Smooth muscle cell (in vitro differentiated cells): ENCODE results near the gene PPAN. TPM values are rescaled to one million over a fixed set of nuclear protein-coding genes. Genes with fewer than 3 reads are reported as not detected.

ENCODE experiments used
- DNase-seq: peaks from one replicate; lab custom pipeline; 2025; ENCODE audit not compliant: unreplicated experiment; lab: John Stamatoyannopoulos, UW
- H2AFZ ChIP-seq: fragments of 200-600 bp; sonication (generic); 2 replicates; pipeline ENCODE4 v1.6.0; 2016; ENCODE audit warnings: antibody characterized with exemption, low read depth, mild to moderate bottlenecking
- H3F3A ChIP-seq: fragments of 200-600 bp; sonication (generic); 2 replicates; pipeline ENCODE4 v1.6.0; 2017; ENCODE audit warnings: antibody characterized with exemption, low read depth
- H3K27ac ChIP-seq: fragments of 200-600 bp; sonication (generic); 2 replicates; pipeline ENCODE4 v1.5.1; 2016; ENCODE audit warnings: low read depth, mild to moderate bottlenecking
- H3K27me3 ChIP-seq: fragments of 200-600 bp; sonication (generic); 2 replicates; pipeline ENCODE4 v1.6.1; 2016; ENCODE audit warnings: low read depth, mild to moderate bottlenecking
- H3K36me3 ChIP-seq: fragments of 200-600 bp; sonication (generic); 2 replicates; pipeline ENCODE4 v1.5.1; 2016; ENCODE audit warnings: low read depth
- H3K4me1 ChIP-seq: fragments of 200-600 bp; sonication (generic); 2 replicates; pipeline ENCODE4 v1.5.1; 2016; ENCODE audit warnings: low read depth
- H3K4me2 ChIP-seq: fragments of 200-600 bp; sonication (generic); 2 replicates; pipeline ENCODE4 v1.6.0; 2016; ENCODE audit warnings: mild to moderate bottlenecking
- H3K4me3 ChIP-seq: fragments of 200-600 bp; sonication (generic); 2 replicates; pipeline ENCODE4 v1.5.1; 2016; ENCODE audit warnings: mild to moderate bottlenecking
- H3K79me2 ChIP-seq: fragments of 200-600 bp; sonication (generic); 2 replicates; pipeline ENCODE4 v1.6.0; 2016; ENCODE audit warnings: low read depth, mild to moderate bottlenecking
- H3K9ac ChIP-seq: fragments of 200-600 bp; sonication (generic); 2 replicates; pipeline ENCODE4 v1.6.0; 2016; ENCODE audit warnings: low read depth
- H3K9me3 ChIP-seq: fragments of 200-600 bp; sonication (generic); replicated peaks from 2 replicates; pipeline ENCODE4 v1.5.1; 2016; ENCODE audit warnings: low read depth
- H4K20me1 ChIP-seq: fragments of 200-600 bp; sonication (generic); 2 replicates; pipeline ENCODE4 v1.6.0; 2016; ENCODE audit warnings: low read depth
- CTCF ChIP-seq: fragments of 200-600 bp; sonication (generic); IDR thresholded peaks from 2 replicates; pipeline ENCODE4 v1.5.1; 2017; ENCODE audit warnings: borderline replicate concordance, mild to moderate bottlenecking, antibody characterized with exemption; ENCODE audit not compliant: insufficient read depth, poor library complexity, severe bottlenecking
- WGBS: methylation state at CpG from one replicate; pipeline ENCODE4 v1.1.7; 2016; ENCODE audit warnings: low lambda C conversion rate; 5-methylcytosine and 5-hydroxymethylcytosine counted together
- polyA plus RNA-seq: library from polyadenylated mRNA; unstranded; fragments of >200 nt; fragmentation: Nextera tagmentation; extraction: Ambion mirVana; gene quantifications from 2 replicates; pipeline ENCODE4 v1.2.1, GENCODE V29; 2016
- total RNA-seq: library from RNA; depleted of rRNA; stranded (reverse); fragments of >200 nt; gene quantifications from 2 replicates; pipeline ENCODE4 v1.2.3, GENCODE V29; 2014

Gene PPAN
- total and polyA plus RNA-seq, 2 experiments from 2014 or later: 11.1 to 22.6 TPM

- no peak for DNase-seq
- no peaks in the 10 kb centered on the region for H3K4me1 ChIP-seq
- no peaks in the 10 kb centered on the region for H3K27me3 ChIP-seq
- 89% methylated on average over 9 of the region's 9 CpGs for WGBS
- no peak overlapping the region for H3K9ac ChIP-seq
- no peaks in the 10 kb centered on the region for H3K36me3 ChIP-seq
- H4K20me1 ChIP-seq: no peaks in the 10 kb centered on the region
- no peak overlapping the region for H3K27ac ChIP-seq
- no peak overlapping the region for H3K4me3 ChIP-seq
- H2AFZ ChIP-seq: no peak overlapping the region
- no peaks in the 10 kb centered on the region for H3K9me3 ChIP-seq
- TF ChIP-seq CTCF: no peak
- H3F3A ChIP-seq: peaks cover 9% of the 10 kb centered on the region
- no peak overlapping the region for H3K4me2 ChIP-seq
- H3K79me2 ChIP-seq: no peaks in the 10 kb centered on the region
Observed at GRCh38 chr19:10092648-10093294, 13.4 kb upstream of the PPAN start.

- Histone ChIP-seq H3K27me3 (no peaks in the 10 kb centered on the region), H3K27ac (no peak overlapping the region), H3K4me1 (no peaks in the 10 kb centered on the region), H3K4me3 (no peak overlapping the region), H2AFZ (no peak overlapping the region), H3K79me2 (no peaks in the 10 kb centered on the region), H3K9ac (no peak overlapping the region), H4K20me1 (no peaks in the 10 kb centered on the region), H3K4me2 (no peak overlapping the region), H3K36me3 (no peaks in the 10 kb centered on the region), H3K9me3 (no peaks in the 10 kb centered on the region), H3F3A (peaks cover 9% of the 10 kb centered on the region)
- DNase-seq: no peak
- TF ChIP-seq CTCF: no peak
- 89% methylated on average over 22 of the region's 22 CpGs for WGBS
Observed at GRCh38 chr19:10093295-10094186, 12.6 kb upstream of the PPAN start.

GRCh38 chr19:10095622-10095947 lies 10.6 kb upstream of the PPAN start:
- H3K4me3 ChIP-seq: no peak overlapping the region

More at GRCh38 chr19:10095622-10095947, 10.6 kb upstream of the PPAN start:
- H4K20me1 ChIP-seq: no peaks in the 10 kb centered on the region
- no peak for TF ChIP-seq CTCF
- peaks cover 9% of the 10 kb centered on the region for H3F3A ChIP-seq
- no peaks in the 10 kb centered on the region for H3K27me3 ChIP-seq
- no peak for DNase-seq
- H3K27ac ChIP-seq: no peak overlapping the region
- H3K4me2 ChIP-seq: peak overlapping the region; percentile 58
- H3K4me1 ChIP-seq: no peaks in the 10 kb centered on the region
- H3K79me2 ChIP-seq: no peaks in the 10 kb centered on the region
- H3K9me3 ChIP-seq: no peaks in the 10 kb centered on the region
- H3K36me3 ChIP-seq: no peaks in the 10 kb centered on the region
- peak overlapping the region; percentile 35 for H2AFZ ChIP-seq
- 63% methylated on average over 7 of the region's 7 CpGs for WGBS
- no peak overlapping the region for H3K9ac ChIP-seq
